Inferior parietal cortex (tissue), 1 donor: ENCODE results near the gene DEPDC1B.
"Not testable (repeated sequence)": the region's sequence is repeated elsewhere in the genome, so short reads cannot be mapped to it uniquely, and the experiment has no call there.

Experiments
- DNase-seq: peaks from one replicate; pipeline ENCODE4 v3.0.0-alpha.2; 2016; ENCODE audit errors: extremely low spot score

Gene DEPDC1B

DNA sequence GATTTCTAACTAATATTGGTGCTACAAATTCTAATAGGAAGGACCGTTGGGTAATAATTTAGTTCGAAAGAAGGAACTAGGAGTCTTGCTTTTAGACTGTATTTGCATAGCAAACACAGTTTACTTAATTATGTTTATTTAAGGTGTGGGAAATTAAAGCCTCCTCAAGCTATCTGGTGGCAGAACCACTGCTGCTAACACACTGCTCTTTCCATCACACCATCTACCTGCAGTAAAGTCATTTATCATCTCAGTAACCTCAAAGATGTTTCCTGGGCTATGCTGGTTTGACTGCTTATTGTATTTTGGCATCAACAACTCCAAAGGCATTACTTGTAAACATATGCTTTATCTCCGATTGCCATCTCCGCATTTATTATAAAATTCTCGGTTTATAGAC, 114.3 kb downstream of the DEPDC1B start:
- DNase-seq: no peak

DNA sequence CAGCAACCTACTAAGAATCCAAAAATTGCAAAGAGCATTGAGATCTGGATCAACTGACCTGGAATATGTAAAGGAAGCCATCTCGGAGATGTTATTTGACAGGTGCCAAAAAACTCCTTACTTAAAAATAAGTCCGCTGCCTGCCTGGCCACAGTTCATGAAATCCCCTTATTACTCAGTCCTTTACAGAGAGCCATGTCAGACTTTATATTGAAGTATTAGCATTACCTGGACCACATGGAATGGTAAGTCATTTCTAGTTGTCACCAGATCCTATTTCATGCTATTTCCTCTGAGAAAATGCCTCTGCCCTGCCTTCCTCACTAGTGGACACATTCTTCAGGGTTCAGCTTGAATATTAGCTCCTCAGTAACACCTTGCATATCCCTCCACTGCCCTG, 115.7 kb downstream of the DEPDC1B start:
- DNase-seq: no peak

DNA sequence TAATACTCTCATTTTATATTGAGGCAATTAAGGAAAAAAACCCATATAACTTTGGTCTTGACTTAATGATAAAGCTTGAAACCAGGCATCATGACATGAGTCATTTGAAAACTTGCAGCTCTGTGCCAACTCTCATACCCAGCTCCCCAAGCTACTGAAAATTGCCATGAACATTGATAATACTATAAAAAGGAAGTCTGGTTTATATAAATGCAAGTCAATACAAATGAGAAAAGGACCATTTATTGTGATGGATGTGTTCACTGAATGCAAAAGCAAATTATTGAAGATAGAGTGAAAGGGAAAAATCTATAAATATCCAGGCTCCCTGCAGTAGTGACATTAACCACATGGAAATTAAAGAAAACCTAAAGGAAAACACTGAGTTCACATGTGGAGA, 116.3 kb downstream of the DEPDC1B start:
- no peak for DNase-seq

DNA sequence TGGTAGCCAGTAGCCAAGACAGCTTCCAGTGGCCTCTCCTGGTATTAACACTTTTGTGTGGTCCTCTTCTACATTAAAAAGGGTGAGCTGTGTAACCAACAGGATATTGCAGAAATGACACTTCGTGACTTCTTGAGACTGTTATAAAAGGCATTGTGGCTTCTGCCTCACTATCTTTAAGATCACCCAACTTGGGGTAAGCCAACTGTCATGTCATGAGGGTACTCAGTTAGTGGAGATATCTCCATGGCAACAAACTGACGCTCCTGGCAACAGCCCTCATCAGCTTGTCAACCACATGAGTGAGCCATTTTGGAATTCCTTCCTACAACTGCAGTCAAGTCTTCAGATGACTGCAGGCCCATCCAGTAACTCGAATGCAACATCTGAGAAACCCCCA, 121.7 kb downstream of the DEPDC1B start:
- DNase-seq: no peak

DNA sequence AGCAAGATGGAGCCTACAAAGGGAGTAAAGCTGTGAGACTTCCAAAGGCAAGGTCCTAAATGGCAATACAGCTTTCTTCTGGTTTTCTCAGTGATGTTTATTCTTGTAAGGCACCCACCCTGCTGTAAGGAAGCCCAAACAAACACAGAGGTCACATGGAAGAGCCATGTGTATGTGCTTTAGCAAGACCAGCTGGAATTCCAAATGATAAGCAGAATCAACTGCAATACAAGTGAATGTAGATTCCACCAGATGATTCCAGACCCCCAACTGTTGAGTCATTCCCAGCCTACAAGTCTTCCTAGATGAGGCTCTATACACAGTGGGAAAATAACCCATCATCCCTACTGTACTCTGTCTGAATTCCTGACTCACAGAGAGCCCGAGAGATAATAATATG, 122.8 kb downstream of the DEPDC1B start:
- no peak for DNase-seq

DNA sequence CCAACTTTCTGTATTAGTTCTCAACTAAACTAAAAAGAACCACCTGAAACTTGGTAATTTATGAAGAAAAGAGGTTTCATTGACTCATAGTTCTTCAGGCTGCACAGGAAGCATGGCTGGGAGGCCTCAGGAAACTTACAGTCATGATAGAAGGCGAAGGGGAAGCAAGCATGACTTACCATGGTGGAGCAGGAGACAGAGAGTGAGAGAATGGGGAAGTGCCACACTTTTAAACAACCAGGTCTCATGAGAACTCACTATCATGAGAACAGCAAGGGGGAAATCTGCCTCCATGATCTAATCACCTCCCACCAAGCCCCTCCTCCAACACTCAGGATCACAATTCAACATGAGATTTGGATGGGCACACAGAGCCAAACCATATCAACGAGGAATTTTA, 123.5 kb downstream of the DEPDC1B start:
- no peak for DNase-seq

DNA sequence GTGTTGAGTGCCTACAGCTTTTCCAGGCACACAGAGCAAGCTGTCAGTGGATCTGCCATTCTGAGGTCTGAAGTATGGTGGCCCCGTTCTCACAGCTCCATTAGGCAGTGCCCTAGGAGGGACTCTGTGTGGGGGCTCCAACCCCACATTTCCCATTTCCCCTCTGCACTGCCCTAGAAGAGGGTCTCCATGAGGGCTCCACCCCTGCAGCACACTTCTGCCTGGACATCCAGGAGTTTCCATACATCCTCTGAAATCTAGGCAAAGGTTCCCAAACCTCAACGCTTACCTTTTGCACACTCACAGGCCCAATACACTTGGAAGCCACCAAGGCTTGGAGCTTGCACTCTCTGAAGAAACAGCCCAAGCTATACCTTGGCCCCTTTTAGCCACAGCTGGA, 131.3 kb downstream of the DEPDC1B start:
- DNase-seq: no peak

DNA sequence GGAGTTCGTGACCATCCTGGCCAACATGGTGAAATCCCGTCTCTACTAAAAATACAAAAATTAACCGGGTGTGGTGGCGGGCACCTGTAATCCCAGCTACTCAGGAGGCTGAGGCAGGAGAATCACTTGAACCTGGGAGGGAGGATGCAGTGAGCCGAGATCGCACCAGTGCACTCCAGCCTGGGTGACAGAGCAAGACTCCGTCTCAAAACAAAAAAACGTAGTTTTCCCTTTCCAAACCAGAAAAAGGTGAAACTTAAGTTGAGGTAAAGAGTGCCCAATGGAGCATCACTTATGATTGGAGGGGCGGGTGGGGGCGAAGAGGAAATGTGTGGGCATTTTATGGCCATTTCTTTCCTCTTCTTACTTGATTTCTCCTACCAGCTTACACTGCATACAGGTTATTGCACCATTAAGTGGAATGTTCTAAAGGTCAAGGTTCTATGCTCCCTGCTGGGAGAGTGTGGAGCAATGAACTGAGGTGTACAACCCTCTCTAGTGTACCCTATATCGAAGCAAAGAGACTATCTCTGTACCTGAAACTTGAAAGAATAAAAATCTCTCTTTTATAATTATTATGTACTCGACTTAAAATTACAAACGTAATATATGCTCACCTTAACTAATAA, 136.2 kb downstream of the DEPDC1B start:
- DNase-seq: no peak

DNA sequence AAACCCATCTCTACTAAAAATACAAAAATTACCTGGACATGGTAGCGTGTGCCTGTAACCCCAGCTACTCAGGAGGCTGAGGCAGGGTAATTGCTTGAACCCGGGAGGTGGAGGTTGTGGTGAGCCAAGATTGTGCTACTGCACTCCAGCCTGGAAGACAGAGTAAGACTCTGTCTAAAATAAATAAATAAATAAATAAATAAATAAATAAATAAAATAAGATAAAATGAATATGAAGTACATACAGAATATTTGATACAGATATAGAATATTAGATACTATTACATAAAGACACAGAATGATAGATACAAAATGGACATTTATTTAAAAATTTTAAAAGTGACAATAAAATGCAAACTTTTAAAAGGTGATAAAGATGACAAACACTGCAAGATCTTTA, 146.7 kb downstream of the DEPDC1B start:
- not testable (repeated sequence) for DNase-seq

DNA sequence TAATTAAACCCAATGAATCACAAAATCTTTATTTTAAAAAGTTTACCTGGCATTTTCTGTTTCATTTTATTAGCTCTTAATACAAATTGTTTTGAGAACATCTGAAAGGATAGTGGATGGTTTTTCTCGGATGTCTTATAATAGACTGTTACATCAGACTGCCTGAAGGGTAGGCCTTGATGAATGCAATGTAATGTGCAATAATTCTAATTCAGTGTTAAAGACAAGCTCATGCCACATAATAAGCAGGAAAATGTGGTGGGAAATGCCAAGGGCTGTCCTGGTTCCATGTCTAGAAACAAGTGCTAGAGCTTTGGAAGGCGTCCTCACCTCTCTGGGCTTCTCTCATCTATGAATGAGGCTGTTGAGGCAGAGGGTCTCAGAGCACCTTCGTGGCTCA, 148.1 kb downstream of the DEPDC1B start:
- DNase-seq: no peak

DNA sequence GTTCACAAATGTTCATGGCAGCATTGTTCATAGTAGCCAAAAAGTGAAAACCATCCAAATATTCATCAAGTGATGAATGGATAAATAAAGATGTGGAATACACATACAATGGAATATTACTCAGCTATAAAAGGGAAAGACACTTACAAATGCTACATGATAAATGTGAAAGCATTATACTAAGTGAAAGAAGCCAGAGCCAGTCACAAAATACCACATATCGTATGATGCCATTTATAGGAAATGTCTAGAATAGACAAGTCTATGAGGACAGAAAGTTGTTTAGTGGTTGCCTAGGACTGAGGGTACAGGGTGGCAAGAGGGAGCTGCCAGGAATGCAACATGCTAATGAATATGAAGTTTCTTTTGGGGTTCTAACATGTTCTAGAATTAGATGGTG, 148.7 kb downstream of the DEPDC1B start:
- no peak for DNase-seq

DNA sequence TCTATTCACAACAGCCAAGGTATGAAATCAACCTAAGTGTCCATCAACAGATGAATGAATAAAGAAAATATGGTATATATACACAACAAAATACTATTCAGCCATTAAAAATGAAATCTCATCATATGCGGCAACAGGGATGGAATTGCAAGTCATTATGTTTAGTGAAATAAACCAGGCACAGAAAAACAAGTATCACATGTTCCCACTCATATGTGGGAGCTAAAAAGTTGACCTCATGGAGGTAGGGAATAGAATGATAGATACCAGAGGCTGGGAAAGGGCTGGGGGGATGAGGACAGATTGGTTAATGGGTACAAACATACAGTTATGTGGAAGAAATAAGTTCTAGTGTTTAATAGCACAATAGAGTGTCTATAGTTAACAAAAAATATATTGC, 149.7 kb downstream of the DEPDC1B start:
- no peak for DNase-seq

DNA sequence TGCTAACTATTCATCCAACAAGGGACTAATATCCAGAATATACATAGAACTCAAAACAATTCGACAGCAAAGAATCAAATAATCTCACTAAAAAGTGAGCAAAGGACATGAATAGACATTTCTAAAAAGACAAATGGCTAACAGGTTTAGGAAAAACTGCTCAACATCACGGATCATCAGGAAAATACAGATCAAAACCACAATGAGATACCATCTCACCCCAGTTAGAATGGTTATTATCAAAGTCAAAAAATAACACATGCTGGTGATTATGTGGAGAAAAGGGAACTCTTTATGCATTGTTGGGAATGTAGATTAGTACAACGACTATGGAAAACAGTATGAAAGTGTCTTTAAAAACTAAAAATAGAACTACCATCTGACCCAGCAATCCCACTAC, 150.1 kb downstream of the DEPDC1B start:
- no peak for DNase-seq
